ENCODE measurements around the gene ITGA2B. TPM values are rescaled to one million over a fixed set of nuclear protein-coding genes. Genes with fewer than 3 reads are reported as not detected.
A peak's percentile ranks its signal among the peaks of the same experiment; 100 is the strongest.

The ITGA2B gene
- total RNA-seq (2014; rRNA removed; shearing (Covaris generic)) = 6.2 and 11.4 TPM in 2 replicates

DNA sequence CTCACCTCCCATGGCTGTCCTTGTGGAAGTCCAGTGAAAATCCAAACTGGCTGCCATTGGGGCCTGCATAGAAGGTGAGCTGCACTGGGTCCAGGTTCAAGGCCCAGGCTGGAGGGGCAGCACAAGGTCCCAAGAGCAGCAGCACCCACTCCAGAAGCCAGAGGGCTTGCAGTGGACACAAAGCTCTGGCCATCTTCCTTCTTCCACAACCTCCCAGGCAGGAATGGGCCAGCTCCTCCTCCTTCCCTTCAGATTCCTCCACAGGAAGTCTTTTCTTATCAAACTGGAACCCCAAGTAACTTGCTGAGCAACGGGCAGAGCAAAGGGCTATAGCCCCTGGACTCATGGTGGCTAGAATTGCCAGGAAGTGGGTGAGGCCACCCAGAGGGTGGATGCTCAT lies at the start of gene ITGA2B:
Gene ITGA2B, minus strand, starts transcription at position 369 of the 400 bp plus-strand sequence. Its CDS starts 176 bp downstream, at position 193.
- DNase-seq = no peak
- H3K36me3 ChIP-seq (replicated peaks; ENCODE audit: control insufficient read depth, insufficient read depth, low read length) = no peaks in the 10 kb centered on the region
- no peak within 1 kb of the TSS for H3K4me3 ChIP-seq (ENCODE audit: insufficient read depth, low read depth, low read length)
- peaks cover 23% of the 10 kb centered on the region for H3K27me3 ChIP-seq (ENCODE audit: control insufficient read depth, insufficient read depth, low read length)

DNA sequence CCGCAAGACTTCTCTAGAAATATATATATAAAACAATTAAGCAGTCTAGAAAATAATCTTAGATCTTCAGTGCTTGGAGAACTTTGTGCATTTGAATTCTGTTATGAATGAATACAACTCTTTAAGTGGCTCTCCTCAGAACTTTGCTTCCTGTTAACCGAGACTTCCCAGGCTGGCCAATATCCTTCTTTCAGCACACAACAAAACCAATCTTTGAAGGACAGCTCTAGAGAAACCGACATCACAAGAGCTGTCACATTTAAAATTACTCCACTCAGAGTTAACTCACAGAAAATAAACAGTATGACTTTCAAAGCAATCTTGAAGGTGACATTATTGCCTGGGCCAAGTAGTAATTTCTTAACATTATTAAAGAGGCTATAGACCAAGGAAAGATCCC lies 49.7 kb upstream of the ITGA2B start:
- no peak for DNase-seq
- H3K27me3 ChIP-seq (ENCODE audit: control insufficient read depth, insufficient read depth, low read length) = no peaks in the 10 kb centered on the region
- H3K36me3 ChIP-seq (replicated peaks; ENCODE audit: control insufficient read depth, insufficient read depth, low read length) = peaks cover 6% of the 10 kb centered on the region
- no peak overlapping the region for H3K4me3 ChIP-seq (ENCODE audit: insufficient read depth, low read depth, low read length)

DNA sequence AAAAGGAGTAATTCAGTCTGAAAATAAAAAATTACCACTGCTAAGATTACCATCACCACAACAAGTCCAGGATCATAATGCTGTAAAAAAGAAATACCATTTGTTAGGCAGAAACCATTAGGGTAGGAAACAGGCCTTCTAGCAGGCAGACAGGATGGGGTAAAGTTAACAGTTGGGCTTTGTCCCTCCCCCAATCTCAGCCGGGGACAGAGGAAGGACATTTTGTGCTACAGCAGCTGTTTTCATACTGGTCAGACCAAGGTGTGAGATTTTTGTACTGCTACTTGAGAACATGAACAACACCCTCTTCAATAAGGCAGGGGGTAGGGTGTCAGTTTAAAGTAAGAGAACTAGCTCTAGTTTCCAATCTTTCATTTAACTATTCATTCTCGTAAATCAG lies 49.2 kb upstream of the ITGA2B start:
- no peak overlapping the region for H3K4me3 ChIP-seq (ENCODE audit: insufficient read depth, low read depth, low read length)
- H3K27me3 ChIP-seq (ENCODE audit: control insufficient read depth, insufficient read depth, low read length) = no peaks in the 10 kb centered on the region
- H3K36me3 ChIP-seq (replicated peaks; ENCODE audit: control insufficient read depth, insufficient read depth, low read length) = peaks cover 6% of the 10 kb centered on the region
- no peak for DNase-seq

DNA sequence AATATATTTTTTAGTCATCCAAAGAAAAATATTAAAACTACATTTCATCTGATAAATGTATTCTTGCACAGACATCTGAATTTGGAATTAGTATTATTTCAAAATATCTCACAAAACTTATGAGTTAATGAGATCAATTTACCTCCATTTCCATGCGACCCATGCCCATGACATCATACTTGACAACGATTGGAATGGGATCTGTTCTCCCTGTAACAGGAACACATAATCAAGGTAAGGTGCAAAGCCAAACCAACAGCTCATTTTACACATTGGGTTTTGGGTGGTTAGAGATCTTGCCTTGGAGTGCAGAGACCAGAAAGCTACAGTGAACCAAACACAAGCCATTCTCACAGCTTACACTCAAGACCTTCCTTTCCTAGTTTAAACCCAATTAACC lies 46.9 kb upstream of the ITGA2B start:
- DNase-seq = no peak
- Histone ChIP-seq H3K27me3 (ENCODE audit: control insufficient read depth, insufficient read depth, low read length) (no peaks in the 10 kb centered on the region), H3K36me3 (replicated peaks; ENCODE audit: control insufficient read depth, insufficient read depth, low read length) (peaks cover 11% of the 10 kb centered on the region), H3K4me3 (ENCODE audit: insufficient read depth, low read depth, low read length) (no peak overlapping the region)

DNA sequence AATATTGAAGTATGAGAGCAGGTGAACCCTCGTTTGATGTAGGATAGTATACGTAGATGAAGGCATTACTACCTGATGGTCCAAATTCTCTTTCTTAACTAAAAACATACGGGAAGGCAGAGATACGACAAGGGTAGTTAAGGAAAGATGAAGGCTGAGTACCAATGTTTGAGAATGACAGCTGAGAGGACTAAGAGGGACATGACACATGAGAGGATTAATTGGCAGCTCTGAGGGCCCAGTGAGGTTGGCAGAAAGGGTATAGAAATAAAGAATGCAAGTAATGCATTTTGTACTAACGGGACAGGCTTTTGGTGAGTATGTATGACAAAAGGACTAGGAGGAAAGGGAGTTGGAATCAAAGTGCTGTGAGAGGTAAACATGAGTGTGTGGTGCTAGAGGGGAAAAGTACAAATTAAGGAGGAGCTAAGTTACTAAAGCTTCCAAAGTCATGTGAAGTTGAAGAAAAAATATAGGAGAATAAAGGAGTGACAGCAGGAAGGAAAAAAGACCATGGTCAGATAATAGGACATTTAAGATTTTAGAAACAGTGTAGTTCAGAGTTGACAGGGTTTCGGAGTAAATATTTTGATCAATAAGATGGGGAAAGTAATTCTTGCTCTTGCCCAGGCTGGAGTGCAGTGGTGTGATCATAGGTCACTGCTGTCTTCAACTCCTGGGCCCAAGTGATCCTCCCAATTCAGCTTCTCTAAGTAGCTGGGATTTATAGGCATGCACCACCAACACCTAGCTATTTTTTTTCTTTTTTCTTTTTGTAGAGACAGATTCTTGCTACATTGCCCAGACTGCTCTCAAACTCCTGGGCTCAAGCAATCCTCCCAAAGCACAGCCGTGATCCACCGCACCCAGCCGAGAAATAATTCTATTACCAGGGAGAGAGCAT lies 43.1 kb upstream of the ITGA2B start:
- Histone ChIP-seq H3K27me3 (ENCODE audit: control insufficient read depth, insufficient read depth, low read length) (no peaks in the 10 kb centered on the region), H3K4me3 (ENCODE audit: insufficient read depth, low read depth, low read length) (no peak overlapping the region), H3K36me3 (replicated peaks; ENCODE audit: control insufficient read depth, insufficient read depth, low read length) (peaks cover 11% of the 10 kb centered on the region)
- no peak for DNase-seq

DNA sequence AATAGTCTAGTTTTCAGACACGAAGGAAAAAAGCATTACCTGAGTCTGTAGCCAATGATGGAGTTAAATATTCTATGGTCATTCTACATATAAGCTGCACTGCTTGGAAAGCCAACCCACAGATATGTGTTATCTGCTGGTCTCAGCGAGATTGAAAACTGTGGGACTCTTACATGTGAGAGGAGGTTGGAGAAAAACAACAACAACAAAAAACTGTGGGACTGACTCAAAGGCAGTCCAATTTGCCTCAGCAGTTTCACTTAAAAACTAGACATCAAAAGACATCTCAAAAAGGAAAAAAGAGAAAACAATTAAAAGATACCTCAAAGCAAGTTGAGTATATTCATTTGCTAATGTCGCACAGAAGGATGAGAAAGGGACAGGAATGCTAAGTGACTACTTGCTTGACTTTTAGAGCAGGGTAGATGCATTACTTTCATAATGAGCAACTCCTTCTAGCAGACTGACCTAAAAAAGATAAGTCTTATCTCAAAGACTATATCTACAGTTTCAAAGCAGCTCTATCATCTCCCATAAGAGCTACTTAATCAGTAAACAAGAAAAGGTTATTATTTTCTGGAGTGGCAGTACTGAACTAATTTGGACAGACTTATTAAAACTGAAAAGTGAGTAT lies 35.5 kb upstream of the ITGA2B start:
- Histone ChIP-seq H3K4me3 (ENCODE audit: insufficient read depth, low read depth, low read length) (no peak overlapping the region), H3K36me3 (replicated peaks; ENCODE audit: control insufficient read depth, insufficient read depth, low read length) (no peaks in the 10 kb centered on the region), H3K27me3 (ENCODE audit: control insufficient read depth, insufficient read depth, low read length) (no peaks in the 10 kb centered on the region)
- DNase-seq = no peak

DNA sequence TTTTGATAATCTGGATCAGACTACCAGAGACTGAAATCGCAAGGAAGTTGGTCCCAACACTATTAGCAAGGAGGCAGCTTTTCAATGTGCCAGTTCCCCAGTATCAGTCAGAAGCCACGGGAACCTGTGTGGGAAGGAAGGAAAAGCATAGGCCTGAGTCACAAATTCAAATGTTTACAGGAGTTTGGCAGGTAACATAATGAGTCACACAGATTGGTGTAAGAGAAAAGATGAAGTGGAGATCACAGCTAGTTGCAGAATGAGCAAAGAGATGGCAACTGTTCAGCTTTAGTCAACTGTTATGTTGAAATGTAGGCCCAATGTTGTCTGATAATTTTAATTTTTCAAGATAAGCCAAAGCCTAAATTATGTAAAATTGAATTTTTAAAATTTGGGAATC lies 28.1 kb upstream of the ITGA2B start:
- DNase-seq = no peak
- Histone ChIP-seq H3K27me3 (ENCODE audit: control insufficient read depth, insufficient read depth, low read length) (no peaks in the 10 kb centered on the region), H3K36me3 (replicated peaks; ENCODE audit: control insufficient read depth, insufficient read depth, low read length) (peaks cover 4% of the 10 kb centered on the region), H3K4me3 (ENCODE audit: insufficient read depth, low read depth, low read length) (no peak overlapping the region)

DNA sequence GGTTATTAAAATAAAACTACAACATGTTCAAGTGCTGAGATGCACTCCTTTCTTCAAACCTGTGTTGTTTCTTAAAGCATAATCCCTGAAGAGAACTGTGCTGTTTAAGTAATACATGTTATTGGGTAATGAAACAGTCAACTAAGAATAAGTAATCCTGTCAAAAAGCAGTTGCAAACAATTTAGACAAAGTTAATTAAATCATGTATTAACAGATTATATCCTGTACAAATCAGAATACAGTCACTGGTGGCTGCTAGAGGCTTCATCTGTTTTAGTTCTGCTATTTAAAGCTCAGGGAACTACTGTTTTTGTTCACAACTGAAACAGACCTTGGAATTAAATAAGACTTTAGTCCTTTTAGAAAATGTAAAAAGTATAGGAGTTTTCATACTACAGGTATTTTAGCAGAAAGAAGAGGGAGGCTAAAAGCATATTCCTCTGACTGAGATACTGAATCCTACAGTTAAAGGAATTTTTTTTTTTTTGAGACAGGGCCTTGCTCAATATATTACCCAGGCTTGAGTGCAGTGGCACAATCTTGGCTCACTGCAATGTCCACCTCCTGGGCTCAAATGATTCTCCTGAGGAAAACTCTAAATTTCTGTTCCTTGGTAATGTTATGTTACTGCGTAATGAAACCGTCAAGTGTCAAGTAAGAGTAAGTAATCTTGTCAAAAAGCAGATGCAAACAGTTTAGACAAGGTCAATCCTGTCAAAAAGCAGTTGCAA lies 27.3 kb upstream of the ITGA2B start:
- H3K27me3 ChIP-seq (ENCODE audit: control insufficient read depth, insufficient read depth, low read length) = no peaks in the 10 kb centered on the region
- DNase-seq = no peak
- H3K4me3 ChIP-seq (ENCODE audit: insufficient read depth, low read depth, low read length) = no peak overlapping the region
- peaks cover 4% of the 10 kb centered on the region for H3K36me3 ChIP-seq (replicated peaks; ENCODE audit: control insufficient read depth, insufficient read depth, low read length)

DNA sequence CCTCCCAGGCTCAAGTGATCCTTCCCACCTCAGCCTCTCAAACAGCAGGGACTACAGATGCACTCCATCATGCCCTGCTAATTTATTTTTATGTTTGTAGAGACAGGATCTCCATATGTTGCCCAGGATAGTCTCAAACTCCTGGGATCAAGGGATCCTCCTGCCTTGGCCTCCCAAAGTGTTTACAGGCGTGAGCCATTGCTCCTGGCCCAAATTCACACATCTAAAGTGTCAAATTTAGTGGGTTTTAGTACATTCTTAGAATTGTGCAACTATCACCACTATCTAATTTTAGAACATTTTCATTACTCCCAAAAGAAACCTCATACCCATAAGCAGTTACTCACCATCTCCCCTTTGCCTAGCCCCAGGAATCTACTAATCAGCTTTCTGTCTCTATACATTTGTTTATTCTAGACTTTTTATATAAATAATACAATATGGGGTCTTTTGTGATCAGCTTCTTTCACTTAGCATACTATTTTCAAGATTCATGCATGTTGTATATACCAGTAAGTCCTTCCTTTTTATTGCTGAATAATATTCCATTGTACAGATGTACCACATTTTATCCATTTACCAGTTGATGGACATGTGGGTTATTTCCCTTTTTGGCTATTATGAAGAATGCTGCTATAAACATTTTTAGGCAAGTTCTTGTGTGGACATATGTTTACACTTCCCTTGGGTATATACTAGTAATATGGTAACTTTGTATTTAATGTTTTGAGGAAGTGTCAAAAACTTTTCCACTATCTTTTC lies 25.1 kb upstream of the ITGA2B start:
- no peak for DNase-seq
- H3K4me3 ChIP-seq (ENCODE audit: insufficient read depth, low read depth, low read length) = no peak overlapping the region
- no peaks in the 10 kb centered on the region for H3K27me3 ChIP-seq (ENCODE audit: control insufficient read depth, insufficient read depth, low read length)
- peaks cover 4% of the 10 kb centered on the region for H3K36me3 ChIP-seq (replicated peaks; ENCODE audit: control insufficient read depth, insufficient read depth, low read length)

DNA sequence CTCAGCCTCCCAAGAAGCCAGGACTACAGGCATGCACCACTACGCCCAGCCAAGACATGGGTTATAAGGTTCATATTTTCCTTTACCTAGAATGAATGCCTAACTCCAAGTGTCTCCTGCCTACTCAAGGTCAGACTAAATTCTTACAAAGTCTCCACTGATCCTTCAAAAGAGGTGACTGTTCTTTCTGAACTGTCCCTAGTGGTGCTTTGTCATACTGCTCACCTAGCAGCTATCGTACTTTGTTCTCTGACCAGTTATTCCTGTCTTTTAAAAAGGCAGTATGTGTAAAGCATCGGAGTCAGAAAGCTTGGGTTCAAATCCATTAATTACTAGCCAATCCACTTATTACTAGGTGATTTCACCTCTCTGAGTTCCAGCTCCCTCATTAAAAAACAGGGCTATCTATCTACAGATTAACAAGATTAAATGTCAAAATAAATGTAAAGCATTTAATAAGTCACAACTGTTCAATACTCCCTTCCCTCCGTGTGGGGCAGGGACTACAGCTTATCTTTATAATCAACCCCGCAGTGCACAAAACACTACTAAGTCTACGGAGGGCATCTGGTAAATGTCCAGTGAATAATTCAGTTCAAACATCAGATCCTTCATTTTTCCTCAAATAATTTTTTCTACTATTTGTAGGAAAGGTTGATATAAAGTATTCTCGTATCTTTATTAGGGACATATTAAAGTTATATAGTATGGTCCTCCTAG lies 20.0 kb upstream of the ITGA2B start:
- no peaks in the 10 kb centered on the region for H3K27me3 ChIP-seq (ENCODE audit: control insufficient read depth, insufficient read depth, low read length)
- H3K4me3 ChIP-seq (ENCODE audit: insufficient read depth, low read depth, low read length) = no peak overlapping the region
- DNase-seq = no peak
- peaks cover 1% of the 10 kb centered on the region; the same call in 1 of the 2 replicates for H3K36me3 ChIP-seq (replicated peaks; ENCODE audit: control insufficient read depth, insufficient read depth, low read length)

DNA sequence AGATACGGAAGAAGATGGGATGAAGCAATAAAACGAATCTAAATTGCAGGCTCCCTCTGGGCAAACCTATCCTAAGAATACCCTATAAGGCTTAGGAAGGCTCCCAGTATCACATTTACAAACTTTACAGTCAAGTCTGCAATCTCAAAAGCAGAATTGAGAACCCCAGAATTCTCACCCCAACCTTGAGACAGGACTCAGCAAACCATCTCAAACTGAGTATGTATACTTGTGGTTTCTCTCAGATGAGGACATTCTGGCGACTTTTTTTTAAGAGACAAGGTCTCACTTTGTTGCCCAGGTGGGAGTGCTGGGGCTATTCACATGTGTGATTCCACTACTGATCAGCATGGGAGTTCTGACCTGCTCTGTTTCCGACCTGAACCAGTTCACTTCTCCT lies 19.3 kb upstream of the ITGA2B start:
- no peaks in the 10 kb centered on the region for H3K27me3 ChIP-seq (ENCODE audit: control insufficient read depth, insufficient read depth, low read length)
- DNase-seq = no peak
- no peak overlapping the region for H3K4me3 ChIP-seq (ENCODE audit: insufficient read depth, low read depth, low read length)
- peaks cover 1% of the 10 kb centered on the region; the same call in 1 of the 2 replicates for H3K36me3 ChIP-seq (replicated peaks; ENCODE audit: control insufficient read depth, insufficient read depth, low read length)

DNA sequence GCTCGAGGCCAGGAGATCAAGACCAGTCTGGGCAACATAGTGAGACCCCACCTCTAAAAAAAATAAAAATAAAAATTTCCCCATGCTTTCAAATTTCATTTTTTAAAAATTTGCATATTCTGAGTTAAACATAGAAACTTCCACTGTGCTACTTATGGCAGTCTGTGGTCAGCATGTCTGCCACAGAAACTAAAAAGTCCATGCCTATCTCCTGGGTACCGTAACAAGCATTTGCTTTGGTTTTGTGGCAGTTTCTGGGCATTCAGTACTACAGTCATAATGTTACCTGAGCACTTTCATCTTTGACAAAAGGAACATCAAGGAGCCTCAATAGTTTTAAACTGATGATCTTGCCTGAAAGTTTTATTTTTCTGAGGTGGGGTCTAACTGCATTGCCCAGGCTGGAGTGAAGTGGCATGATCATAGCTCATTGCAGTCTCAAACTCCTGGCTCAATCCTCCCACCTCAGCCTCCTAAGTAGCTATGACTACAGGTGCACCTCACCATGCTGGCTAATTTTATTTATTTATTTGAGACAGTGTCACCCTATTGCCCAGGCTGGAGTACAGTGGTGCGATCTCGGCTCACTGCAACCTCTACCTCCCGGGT lies 13.2 kb upstream of the ITGA2B start:
- no peaks in the 10 kb centered on the region for H3K27me3 ChIP-seq (ENCODE audit: control insufficient read depth, insufficient read depth, low read length)
- peaks cover 28% of the 10 kb centered on the region for H3K36me3 ChIP-seq (replicated peaks; ENCODE audit: control insufficient read depth, insufficient read depth, low read length)
- no peak for DNase-seq
- no peak overlapping the region for H3K4me3 ChIP-seq (ENCODE audit: insufficient read depth, low read depth, low read length)

DNA sequence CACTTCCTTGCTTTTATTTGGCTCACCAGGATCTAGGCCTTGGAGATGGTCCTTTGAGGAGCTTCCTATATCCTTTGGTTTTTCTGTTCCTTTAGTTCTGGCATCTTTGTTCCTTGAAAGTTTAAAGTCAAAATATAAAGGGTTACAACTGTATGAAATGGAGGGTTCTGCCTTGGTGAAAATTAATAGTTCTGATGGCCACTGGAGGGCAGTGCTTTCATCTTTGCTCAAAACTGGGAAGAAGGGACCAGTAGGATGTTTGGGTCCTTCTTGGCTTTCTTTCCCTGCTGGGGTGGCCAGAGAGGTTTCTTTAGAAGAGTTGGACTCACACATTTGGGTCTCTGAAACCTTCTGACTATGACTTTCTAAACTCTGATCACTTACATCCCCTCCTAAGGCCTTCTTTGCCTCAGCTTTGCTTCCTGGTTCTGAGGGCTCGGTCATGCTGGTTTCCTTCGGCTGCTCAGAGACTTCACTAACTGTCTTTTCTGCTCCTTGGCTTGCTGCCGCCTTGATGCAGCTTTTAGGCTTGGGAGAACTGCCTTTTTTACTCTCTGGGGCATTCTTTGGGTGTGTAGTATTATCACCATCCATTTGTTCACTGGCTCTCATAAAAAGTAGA lies 10.9 kb upstream of the ITGA2B start:
- peak; percentile 48 for DNase-seq
- Histone ChIP-seq H3K4me3 (ENCODE audit: insufficient read depth, low read depth, low read length) (no peak overlapping the region), H3K36me3 (replicated peaks; ENCODE audit: control insufficient read depth, insufficient read depth, low read length) (peaks cover 34% of the 10 kb centered on the region), H3K27me3 (ENCODE audit: control insufficient read depth, insufficient read depth, low read length) (no peaks in the 10 kb centered on the region)
